Keratinocyte (primary cell): ENCODE measurements around the gene NEFH. TPM values are rescaled to one million over a fixed set of nuclear protein-coding genes. Genes with fewer than 3 reads are reported as not detected.

Source experiments
- DNase-seq: peaks from one replicate; pipeline ENCODE4 v3.0.0-alpha.2; 2011; ENCODE audit warnings: low read depth, missing footprints, low spot score
- FAIRE-seq: peaks from 2 replicates; lab custom pipeline; 2011; peaks lifted over from hg19 to GRCh38; lab: Jason Lieb, UNC
- H2AFZ ChIP-seq: 2 replicates; pipeline ENCODE4 v1.6.0; 2012; ENCODE audit warnings: low read length, control low read depth, inconsistent platforms; ENCODE audit not compliant: control insufficient read depth
- H3K27ac ChIP-seq: 2 replicates; pipeline ENCODE4 v1.5.1; 2011; ENCODE audit warnings: low read length; ENCODE audit not compliant: control insufficient read depth, insufficient read depth
- H3K27me3 ChIP-seq: 3 replicates; pipeline ENCODE4 v1.6.0; 2011; ENCODE audit warnings: low read length; ENCODE audit not compliant: control insufficient read depth, insufficient read depth; ENCODE audit errors: extremely low read depth
- H3K36me3 ChIP-seq, 2 experiments: 2 replicates in 1 of 2; 3 replicates in 1 of 2; pipeline ENCODE4 v1.5.1; 2011; ENCODE audit warnings: low read length in 2 of 2, mild to moderate bottlenecking in 1 of 2; ENCODE audit not compliant: control insufficient read depth in 2 of 2, insufficient read depth in 2 of 2; ENCODE audit errors: extremely low read depth in 1 of 2
- H3K4me1 ChIP-seq: 3 replicates; pipeline ENCODE4 v1.5.1; 2011; ENCODE audit warnings: low read length; ENCODE audit not compliant: control insufficient read depth, insufficient read depth; ENCODE audit errors: extremely low read depth
- H3K4me2 ChIP-seq: 3 replicates; pipeline ENCODE4 v1.6.0; 2011; ENCODE audit warnings: low read depth, low read length; ENCODE audit not compliant: control insufficient read depth, insufficient read depth; ENCODE audit errors: extremely low read depth
- H3K4me3 ChIP-seq, 3 experiments: fragments of 200-600 bp in 1 of 3; sonication (generic) in 1 of 3; 2 replicates in 2 of 3; 3 replicates in 1 of 3; pipeline ENCODE4 v1.5.1; 2011 to 2016; ENCODE audit warnings: low read length in 3 of 3, mild to moderate bottlenecking in 3 of 3, control low read depth in 2 of 3, inconsistent platforms in 1 of 3, low read depth in 1 of 3, mixed read lengths in 1 of 3, mixed run types in 1 of 3, moderate library complexity in 1 of 3; ENCODE audit not compliant: control insufficient read depth in 2 of 3, insufficient read depth in 2 of 3; ENCODE audit errors: extremely low read depth in 1 of 3
- H3K79me2 ChIP-seq: 2 replicates; pipeline ENCODE4 v1.6.0; 2012; ENCODE audit warnings: low read length; ENCODE audit not compliant: control insufficient read depth, insufficient read depth
- H3K9ac ChIP-seq: 3 replicates; pipeline ENCODE4 v1.6.0; 2011; ENCODE audit warnings: low read length; ENCODE audit not compliant: control insufficient read depth, insufficient read depth; ENCODE audit errors: extremely low read depth
- H3K9me1 ChIP-seq: 3 replicates; pipeline ENCODE4 v1.6.0; 2011; ENCODE audit warnings: low read length; ENCODE audit not compliant: control insufficient read depth, insufficient read depth; ENCODE audit errors: extremely low read depth
- H3K9me3 ChIP-seq: 2 replicates; pipeline ENCODE4 v1.5.1; 2012; ENCODE audit warnings: low read depth, low read length; ENCODE audit not compliant: control insufficient read depth
- H4K20me1 ChIP-seq: 3 replicates; pipeline ENCODE4 v1.6.0; 2011; ENCODE audit warnings: low read length; ENCODE audit not compliant: control insufficient read depth, insufficient read depth; ENCODE audit errors: extremely low read depth
- EZH2 ChIP-seq: IDR thresholded peaks from one replicate; pipeline ENCODE4 v1.6.1; 2012; ENCODE audit warnings: inconsistent platforms, mild to moderate bottlenecking, low read length, moderate library complexity
- dilution Hi-C: fragments of 300-500 bp; cut with MboI; formaldehyde crosslinking; loops from one replicate; pipeline ENCODE4 v1.7.0; 2020; ENCODE audit warnings: low sequenced_read_pairs; ENCODE audit not compliant: extremely low pct_ligation_motif_present
- polyA plus RNA-seq, 5 experiments: library from polyadenylated mRNA; depleted of rRNA in 3 of 5; stranded (reverse) in 3 of 5; stranded (forward) in 1 of 5; unstranded in 1 of 5; fragments of >200 nt; gene quantifications; 1 replicate in 1 of 5; 2 replicates in 3 of 5; 3 replicates in 1 of 5; pipeline versions ENCODE4 v1.2.1 to v1.2.3, GENCODE V29; 2011 to 2012; ENCODE audit warnings: missing spikeins in 2 of 5, low read depth in 1 of 5, low replicate concordance in 1 of 5
- TF ChIP-seq, protein P1 (sequence below), 3 experiments: IDR thresholded peaks in 1 of 3; conservative IDR thresholded peaks in 1 of 3; optimal IDR thresholded peaks in 1 of 3; 2 replicates in 2 of 3; 3 replicates in 1 of 3; pipeline versions ENCODE3 to v1.5.1; 2011; ENCODE audit warnings: low read length in 3 of 3, mild to moderate bottlenecking in 3 of 3, moderate library complexity in 2 of 3, control low read depth in 1 of 3, inconsistent platforms in 1 of 3; ENCODE audit not compliant: insufficient read depth in 2 of 3; ENCODE audit errors: extremely low read depth in 1 of 3

Gene NEFH
- polyA plus RNA-seq, 1 donor (not counting 4 experiments of a cell fraction or from before 2014, with no cell fraction given) = 0.07 TPM

DNA sequence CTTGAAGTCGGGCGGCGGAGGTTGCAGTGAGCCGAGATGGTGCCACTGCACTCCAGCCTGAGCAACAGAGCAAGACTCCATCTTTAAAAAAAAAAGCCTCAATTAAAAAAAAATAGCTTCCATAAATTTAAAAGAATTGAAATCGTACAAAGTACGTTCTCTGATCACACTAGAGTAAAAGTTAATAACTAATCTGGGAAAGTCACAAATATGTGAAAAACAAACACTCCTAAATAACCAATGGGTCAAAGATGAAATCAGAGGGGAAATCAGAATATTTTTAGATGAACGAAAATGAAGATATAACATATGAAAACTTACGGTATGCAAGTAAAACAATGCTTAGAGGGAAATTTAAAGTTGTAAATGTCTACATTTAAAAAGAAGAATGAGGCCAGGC is 19.8 kb downstream of the NEFH start:
- H3K4me3 ChIP-seq = no peak overlapping the region
- no peaks in the 10 kb centered on the region for H3K27me3 ChIP-seq
- H2AFZ ChIP-seq = no peak overlapping the region
- no peaks in the 10 kb centered on the region for H3K9me1 ChIP-seq
- H3K79me2 ChIP-seq = no peaks in the 10 kb centered on the region
- dilution Hi-C loops = no loop called here
- TF ChIP-seq, protein P1, sequence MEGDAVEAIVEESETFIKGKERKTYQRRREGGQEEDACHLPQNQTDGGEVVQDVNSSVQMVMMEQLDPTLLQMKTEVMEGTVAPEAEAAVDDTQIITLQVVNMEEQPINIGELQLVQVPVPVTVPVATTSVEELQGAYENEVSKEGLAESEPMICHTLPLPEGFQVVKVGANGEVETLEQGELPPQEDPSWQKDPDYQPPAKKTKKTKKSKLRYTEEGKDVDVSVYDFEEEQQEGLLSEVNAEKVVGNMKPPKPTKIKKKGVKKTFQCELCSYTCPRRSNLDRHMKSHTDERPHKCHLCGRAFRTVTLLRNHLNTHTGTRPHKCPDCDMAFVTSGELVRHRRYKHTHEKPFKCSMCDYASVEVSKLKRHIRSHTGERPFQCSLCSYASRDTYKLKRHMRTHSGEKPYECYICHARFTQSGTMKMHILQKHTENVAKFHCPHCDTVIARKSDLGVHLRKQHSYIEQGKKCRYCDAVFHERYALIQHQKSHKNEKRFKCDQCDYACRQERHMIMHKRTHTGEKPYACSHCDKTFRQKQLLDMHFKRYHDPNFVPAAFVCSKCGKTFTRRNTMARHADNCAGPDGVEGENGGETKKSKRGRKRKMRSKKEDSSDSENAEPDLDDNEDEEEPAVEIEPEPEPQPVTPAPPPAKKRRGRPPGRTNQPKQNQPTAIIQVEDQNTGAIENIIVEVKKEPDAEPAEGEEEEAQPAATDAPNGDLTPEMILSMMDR (optimal IDR thresholded peaks at IDR 0.05 in 1 of 3, IDR thresholded peaks at IDR 0.05 in 1 of 3, conservative IDR thresholded peaks at IDR 0.05 in 1 of 3; ENCODE audit: extremely low read depth in 1 of 3, insufficient read depth in 2 of 3, low read length in 3 of 3) = no peak
- TF ChIP-seq EZH2 = no peak
- FAIRE-seq = no peak
- no peaks in the 10 kb centered on the region for H3K4me1 ChIP-seq
- H3K27ac ChIP-seq = no peak overlapping the region
- H4K20me1 ChIP-seq = no peaks in the 10 kb centered on the region
- H3K4me2 ChIP-seq = no peak overlapping the region
- DNase-seq = no peak
- no peak overlapping the region for H3K9ac ChIP-seq
- no peaks in the 10 kb centered on the region for H3K9me3 ChIP-seq
- no peaks in the 10 kb centered on the region for H3K36me3 ChIP-seq

DNA sequence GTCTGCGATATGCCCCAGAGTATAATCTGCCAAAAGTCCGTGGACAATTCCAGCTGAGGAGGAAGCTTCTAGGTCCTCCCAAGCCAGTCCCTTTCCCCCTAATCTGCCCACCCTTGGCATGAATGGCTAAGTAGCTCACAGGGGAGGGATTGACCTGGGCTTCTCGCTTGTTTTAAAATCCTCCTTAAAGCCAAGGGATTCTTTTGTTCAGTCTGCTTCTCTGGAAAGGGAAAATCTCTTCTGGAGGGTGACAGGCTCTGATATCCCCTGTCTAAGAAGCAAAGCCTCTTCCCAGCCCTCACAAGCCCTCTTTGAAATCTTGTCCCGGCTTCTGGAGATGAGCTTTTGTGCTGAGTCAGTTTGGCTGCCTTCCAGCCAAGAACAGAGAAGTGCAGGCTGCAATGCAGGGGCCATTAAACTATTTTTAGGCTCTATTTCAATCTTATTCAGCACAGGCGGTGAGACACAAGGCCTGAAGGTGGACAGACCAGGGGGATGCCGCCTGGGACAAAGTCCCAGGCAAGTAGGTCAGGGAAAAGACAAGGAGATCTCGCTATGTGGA is 23.9 kb downstream of the NEFH start:
- H3K4me3 ChIP-seq = no peak overlapping the region
- H3K27me3 ChIP-seq = no peaks in the 10 kb centered on the region
- no peak for DNase-seq
- H3K9me3 ChIP-seq = no peaks in the 10 kb centered on the region
- FAIRE-seq = no peak
- no peak overlapping the region for H2AFZ ChIP-seq
- no peaks in the 10 kb centered on the region for H3K9me1 ChIP-seq
- H4K20me1 ChIP-seq = no peaks in the 10 kb centered on the region
- H3K36me3 ChIP-seq = peaks cover 13 to 18% of the 10 kb centered on the region in 2 experiments
- no peak overlapping the region for H3K9ac ChIP-seq
- H3K27ac ChIP-seq = no peak overlapping the region
- no peak overlapping the region for H3K4me2 ChIP-seq
- TF ChIP-seq, protein P1 (optimal IDR thresholded peaks at IDR 0.05 in 1 of 3, IDR thresholded peaks at IDR 0.05 in 1 of 3, conservative IDR thresholded peaks at IDR 0.05 in 1 of 3; ENCODE audit: extremely low read depth in 1 of 3, insufficient read depth in 2 of 3, low read length in 3 of 3) = no peak
- TF ChIP-seq EZH2 = no peak
- dilution Hi-C loops = no loop called here
- no peaks in the 10 kb centered on the region for H3K4me1 ChIP-seq
- no peaks in the 10 kb centered on the region for H3K79me2 ChIP-seq
